Naive B cell (primary cell): ENCODE results near the gene RARRES2. TPM values are rescaled to one million over a fixed set of nuclear protein-coding genes. Genes with fewer than 3 reads are reported as not detected.
"Not testable (repeated sequence)": the region's sequence is repeated elsewhere in the genome, so short reads cannot be mapped to it uniquely, and the experiment has no call there.

Experiments used
- ATAC-seq, 2 donors: fragments of 150-1000 bp; cut with Tn5 transposase; 2 replicates each; pipeline ENCODE4 v1.10.0; 2021; ENCODE audit warnings: low read depth in 2 of 2, mild to moderate bottlenecking in 2 of 2, moderate library complexity in 2 of 2
- DNase-seq: peaks from one replicate; pipeline ENCODE4 v3.0.0; 2022
- H3K27ac Mint-ChIP-seq, 6 donors: one replicate each; pipeline ENCODE4 v1.8.0; 2020 to 2022; ENCODE audit warnings: mild to moderate bottlenecking in 6 of 6, mixed read lengths in 6 of 6, moderate library complexity in 5 of 6, inconsistent platforms in 2 of 6
- H3K27me3 Mint-ChIP-seq, 3 donors: one replicate each; pipeline ENCODE4 v1.8.0; 2021 to 2022; ENCODE audit warnings: mixed read lengths in 3 of 3, mild to moderate bottlenecking in 1 of 3
- H3K36me3 Mint-ChIP-seq, 2 donors: one replicate each; pipeline ENCODE4 v1.8.0; 2020 to 2022; ENCODE audit warnings: mixed read lengths in 2 of 2, inconsistent platforms in 1 of 2, mild to moderate bottlenecking in 1 of 2
- H3K4me1 Mint-ChIP-seq, 3 donors: one replicate each; pipeline ENCODE4 v1.8.0; 2020 to 2022; ENCODE audit warnings: mixed read lengths in 3 of 3, inconsistent platforms in 1 of 3, mild to moderate bottlenecking in 1 of 3, moderate library complexity in 1 of 3
- H3K4me3 Mint-ChIP-seq, 8 donors: one replicate each; pipeline ENCODE4 v1.8.0; 2020 to 2022; ENCODE audit warnings: mild to moderate bottlenecking in 8 of 8, mixed read lengths in 8 of 8, moderate library complexity in 8 of 8, inconsistent platforms in 2 of 8
- H3K9me3 Mint-ChIP-seq, 7 donors: one replicate each; pipeline ENCODE4 v1.8.0; 2020 to 2022; ENCODE audit warnings: mixed read lengths in 7 of 7, mild to moderate bottlenecking in 5 of 7, inconsistent platforms in 2 of 7, moderate library complexity in 1 of 7
- polyA plus RNA-seq, 6 donors: library from polyadenylated mRNA; unstranded; fragments of 300-500 nt; fragmentation: Illumina TruSeq; gene quantifications; one replicate each; pipeline ENCODE4 v1.2.3, GENCODE V29; 2021; ENCODE audit warnings: low read depth in 6 of 6

Gene RARRES2
- polyA plus RNA-seq, 6 donors from 2014 or later, result not detected

DNA sequence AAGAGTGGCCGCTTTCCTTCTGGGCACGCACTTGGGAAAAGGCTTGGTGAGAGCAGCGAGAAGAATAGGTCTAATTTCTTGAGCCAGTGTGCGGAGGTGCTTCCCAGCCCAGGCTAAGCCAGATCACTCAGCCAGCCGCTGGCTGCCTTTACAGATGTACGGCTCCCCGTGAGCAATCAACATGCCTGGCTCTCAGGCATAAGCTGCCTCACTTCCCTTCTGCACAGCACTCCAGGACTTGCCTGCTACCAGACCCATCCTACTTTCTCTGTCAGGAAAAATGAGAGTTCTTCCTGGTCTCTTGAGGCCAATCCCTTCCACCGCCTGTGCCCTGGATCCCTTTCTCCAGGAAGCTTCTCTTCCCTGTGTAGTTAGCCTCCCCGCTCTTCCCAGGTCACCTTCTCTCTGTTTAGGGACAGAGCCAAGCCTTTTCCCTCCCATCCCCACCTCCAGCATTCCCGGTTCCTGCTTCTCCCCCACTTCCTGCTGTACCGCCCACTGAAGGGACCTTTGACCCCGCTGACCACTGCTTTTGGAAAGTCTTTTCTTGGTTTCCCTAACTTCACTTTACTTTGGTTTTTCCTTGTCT lies 17.0 kb downstream of the RARRES2 start:
- Mint-ChIP-seq H3K9me3 (no peaks in the 10 kb centered on the region), H3K36me3 (peaks cover 7 to 8% of the 10 kb centered on the region in 2 donors), H3K4me1 (peaks cover 36 to 46% (median 43%) of the 10 kb centered on the region in 3 donors), H3K27ac (peak overlapping the region; percentile 36 to 96 (median 90)), H3K4me3 (peak overlapping the region; percentile 88 to 97 (median 95)), H3K27me3 (no peaks in the 10 kb centered on the region)
- ATAC-seq (no peak), DNase-seq (no peak)

DNA sequence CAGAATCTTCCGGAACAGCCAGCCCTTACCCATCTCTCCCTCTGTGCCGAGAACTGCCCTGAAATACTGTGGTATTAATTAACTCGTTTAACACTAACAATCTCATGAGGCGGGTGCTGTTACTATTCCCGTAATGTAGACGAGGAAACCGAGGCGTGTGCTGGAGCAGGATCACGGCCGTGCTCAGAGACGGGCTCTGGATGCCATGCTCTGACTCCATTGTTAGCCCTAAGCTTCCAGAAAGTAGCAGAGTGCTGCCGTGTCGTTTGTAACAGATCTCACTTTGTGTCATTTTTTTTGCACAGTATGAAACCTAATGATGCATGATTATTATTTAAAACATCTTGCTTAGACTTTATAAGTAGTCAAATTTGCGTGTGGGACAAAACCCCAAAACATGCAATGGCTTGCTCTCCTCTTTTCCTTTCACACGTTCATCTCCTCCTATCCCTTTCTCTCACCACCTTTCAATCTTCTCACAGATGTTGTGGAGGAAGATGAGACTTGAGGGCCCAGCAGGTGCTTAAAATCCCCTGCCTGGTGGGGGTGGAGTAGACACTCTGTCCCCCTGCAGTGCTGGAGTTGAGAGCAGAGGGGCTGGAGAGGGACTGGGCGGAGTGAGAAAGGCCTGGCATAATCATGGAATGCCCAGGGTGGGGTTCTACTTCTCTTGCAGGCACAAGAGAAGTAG lies 17.6 kb downstream of the RARRES2 start:
- Mint-ChIP-seq H3K9me3 (no peaks in the 10 kb centered on the region), H3K4me1 (peaks cover 36 to 47% (median 46%) of the 10 kb centered on the region in 3 donors), H3K36me3 (peaks cover 1 to 2% of the 10 kb centered on the region in 2 donors), H3K27me3 (no peaks in the 10 kb centered on the region), H3K27ac (peak overlapping the region; percentile 58 to 98 (median 96)), H3K4me3 (peak overlapping the region; percentile 88 to 97 (median 95))
- ATAC-seq (peak in 1 of 2 donors; percentile 27), DNase-seq (no peak)

DNA sequence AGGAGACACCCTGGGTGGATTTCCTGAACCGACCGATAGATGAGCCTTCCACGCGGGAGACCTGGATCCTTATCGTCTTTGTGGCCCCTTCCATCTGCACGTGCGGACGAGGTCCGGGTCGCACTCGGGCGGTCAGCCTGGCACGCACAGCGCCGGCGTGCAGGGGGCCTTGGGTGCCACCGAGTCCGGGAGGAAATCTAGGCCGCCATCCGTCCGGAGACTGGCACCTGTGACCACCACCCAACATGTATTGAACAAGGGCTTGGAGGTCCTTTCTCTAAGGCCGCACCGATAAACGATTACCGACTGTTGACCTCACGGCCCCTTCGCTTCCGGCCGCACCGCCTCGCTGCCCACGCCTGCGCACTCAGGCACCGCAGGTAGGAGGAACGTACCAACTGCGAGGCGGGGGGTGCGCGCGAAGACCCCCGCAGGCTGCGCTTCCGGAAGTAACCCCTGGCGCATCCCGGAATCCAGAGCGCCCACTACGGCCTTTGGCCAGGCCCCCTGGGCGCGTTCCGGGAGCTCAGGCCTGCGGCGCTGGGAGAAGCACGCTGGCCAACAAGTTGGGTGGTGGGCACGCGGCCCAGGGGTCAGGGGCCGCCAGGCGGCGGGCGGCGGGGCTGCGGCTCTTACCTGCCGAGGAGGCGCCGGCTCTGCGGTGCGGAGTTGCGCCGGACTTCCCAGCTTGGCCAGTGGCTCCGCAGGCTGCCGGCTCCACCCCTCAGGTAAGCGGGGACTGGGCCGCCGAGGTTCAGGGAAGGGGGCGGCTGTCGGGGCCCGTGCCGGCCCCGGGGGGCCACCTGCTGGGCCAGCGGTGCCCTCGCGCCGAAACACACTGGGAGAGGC lies 18.4 kb downstream of the RARRES2 start, which contains the start of the genes ACTR3C and LRRC61:
Gene ACTR3C (minus strand): TSS at position 713 of the 849 bp plus-strand sequence. CDS start 28,249 bp downstream, outside the sequence.
Gene LRRC61 (plus strand): TSS at position 523 of the 849 bp plus-strand sequence. CDS start 13,507 bp downstream, outside the sequence.
- Mint-ChIP-seq H3K27ac (peak within 1 kb of the TSS; percentile 91 to 98 (median 96)), H3K4me1 (peaks cover 36 to 47% (median 46%) of the 10 kb centered on the region in 3 donors), H3K36me3 (no peaks in the 10 kb centered on the region), H3K9me3 (no peaks in the 10 kb centered on the region), H3K27me3 (no peaks in the 10 kb centered on the region), H3K4me3 (peak within 1 kb of the TSS; percentile 91 to 97 (median 96))
- DNase-seq (peak; percentile 52), ATAC-seq (peak; percentile 63 to 68)

DNA sequence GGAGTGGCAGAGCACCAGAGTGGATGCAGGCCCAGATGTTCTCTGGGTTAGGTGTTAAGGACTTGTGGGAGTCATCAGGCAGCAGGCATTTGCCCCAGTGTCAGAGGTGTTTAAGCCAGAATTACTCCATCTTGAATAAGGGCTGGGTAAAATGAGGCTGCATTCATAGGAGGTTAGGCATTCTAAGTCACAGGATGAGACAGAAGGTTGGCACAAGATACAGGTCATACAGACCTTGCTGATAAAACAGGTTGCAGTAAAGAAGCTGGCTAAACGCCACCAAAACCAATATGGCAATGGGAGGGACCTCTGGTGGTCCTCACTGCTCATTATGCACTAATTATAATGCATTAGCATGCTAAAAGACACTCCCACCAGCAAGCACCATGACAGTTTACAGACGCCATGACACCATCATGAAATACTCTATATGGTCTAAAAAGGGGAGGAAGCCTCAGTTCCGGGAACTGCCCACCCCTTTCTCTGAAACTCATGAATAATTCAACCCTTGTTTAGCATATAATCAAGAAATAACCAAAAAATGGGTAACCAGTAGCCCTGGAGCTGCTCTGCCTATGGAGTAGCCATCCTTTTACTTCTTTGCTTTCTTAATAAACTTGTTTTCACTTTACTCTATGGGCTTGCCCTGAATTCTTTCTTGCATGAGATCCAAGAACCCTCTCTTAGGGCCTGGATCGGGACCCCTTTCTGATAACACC lies 19.2 kb downstream of the RARRES2 start:
- ATAC-seq (no peak), DNase-seq (no peak)

DNA sequence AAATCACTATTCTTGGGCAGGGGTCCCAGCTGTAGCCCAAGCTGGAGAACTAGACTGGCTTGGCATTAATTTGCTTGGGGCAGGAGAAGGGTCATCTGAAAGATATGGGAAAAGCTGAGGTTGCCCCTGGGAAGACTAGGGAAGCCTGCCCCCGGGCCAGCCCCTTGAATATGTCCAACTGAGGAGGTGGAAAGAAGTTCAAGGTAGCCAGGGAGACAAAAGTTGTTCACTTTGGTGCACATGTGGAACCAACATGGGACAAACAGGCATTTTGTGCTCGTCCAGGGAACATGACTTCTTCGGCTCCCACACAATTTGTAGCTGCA lies 19.7 kb downstream of the RARRES2 start:
- ATAC-seq (no peak), DNase-seq (no peak)
- peak overlapping the region; percentile 53 to 97 (median 93) for H3K4me3 Mint-ChIP-seq
- H3K27me3 Mint-ChIP-seq, result no peaks in the 10 kb centered on the region
- H3K9me3 Mint-ChIP-seq, result no peaks in the 10 kb centered on the region
- H3K27ac Mint-ChIP-seq, result peak overlapping the region in 4 of 6 donors; percentile 26 to 91 (median 45)
- peaks cover 36 to 46% (median 45%) of the 10 kb centered on the region in 3 donors for H3K4me1 Mint-ChIP-seq
- no peaks in the 10 kb centered on the region for H3K36me3 Mint-ChIP-seq

More for the DNA sequence above, 19.2 kb downstream of the RARRES2 start:
- Mint-ChIP-seq H3K4me1 (peaks cover 36 to 47% (median 46%) of the 10 kb centered on the region in 3 donors), H3K4me3 (peak overlapping the region; percentile 91 to 97 (median 94)), H3K27ac (peak overlapping the region; percentile 80 to 96 (median 91)), H3K27me3 (no peaks in the 10 kb centered on the region), H3K9me3 (no peaks in the 10 kb centered on the region), H3K36me3 (no peaks in the 10 kb centered on the region)

DNA sequence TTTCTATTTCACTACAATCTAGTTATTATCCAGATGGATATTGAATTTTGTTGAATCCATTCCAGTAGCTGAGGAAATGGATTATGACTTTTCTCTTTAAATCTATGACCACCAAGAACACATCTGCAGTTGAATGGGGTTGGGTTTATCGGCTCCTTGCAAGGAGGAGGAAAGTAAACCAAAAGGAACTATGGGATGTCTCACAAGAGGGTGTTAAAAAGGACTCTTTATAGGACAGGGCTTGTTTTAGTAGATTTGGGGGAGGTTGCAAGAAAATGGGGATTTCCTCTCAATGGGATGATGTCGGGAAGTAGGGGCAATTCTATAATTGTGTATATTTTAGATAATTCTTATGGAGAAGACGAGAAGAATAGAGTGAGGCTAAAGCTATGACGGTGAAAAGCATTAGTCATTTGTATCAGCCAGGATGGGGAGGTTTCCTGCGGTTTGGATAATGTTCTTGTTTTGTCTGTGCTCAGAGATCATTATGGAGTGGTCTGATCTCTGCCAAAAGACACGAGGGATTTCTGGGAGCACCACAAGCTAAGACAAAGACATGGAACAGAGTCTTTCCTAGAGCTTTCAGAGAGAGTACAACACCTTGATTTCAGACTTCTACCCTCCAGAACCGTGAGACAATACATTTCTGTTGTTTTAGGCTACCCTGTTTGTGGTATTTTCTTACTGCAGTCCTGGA lies 23.5 kb downstream of the RARRES2 start:
- ATAC-seq, result no peak
- DNase-seq, result no peak
- H3K4me1 Mint-ChIP-seq, result peaks cover 20 to 23% (median 22%) of the 10 kb centered on the region in 3 donors
- H3K36me3 Mint-ChIP-seq, result no peaks in the 10 kb centered on the region
- no peaks in the 10 kb centered on the region for H3K9me3 Mint-ChIP-seq
- no peak overlapping the region for H3K4me3 Mint-ChIP-seq
- H3K27ac Mint-ChIP-seq, result peak overlapping the region in 2 of 6 donors; percentile 2 to 63
- H3K27me3 Mint-ChIP-seq, result no peaks in the 10 kb centered on the region

DNA sequence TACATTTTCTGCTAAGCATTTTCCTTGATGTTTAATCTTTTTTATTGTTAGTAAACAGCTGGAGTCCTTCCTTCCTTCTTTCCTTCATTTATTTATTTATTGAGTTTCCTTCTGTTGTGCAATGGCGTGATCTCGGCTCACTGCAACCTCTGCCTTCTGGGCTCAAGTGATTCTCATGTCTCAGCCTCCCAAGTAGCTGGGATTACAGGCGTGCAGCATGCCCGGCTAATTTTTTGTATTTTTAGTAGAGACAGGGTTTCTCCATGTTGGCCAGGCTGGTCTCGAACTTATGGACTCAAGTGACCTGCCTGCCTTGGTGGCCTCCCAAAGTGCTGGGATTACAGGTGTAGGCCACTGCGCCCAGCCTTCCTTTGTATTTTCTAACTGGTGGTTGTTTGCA lies 24.4 kb downstream of the RARRES2 start:
- not testable (repeated sequence) for H3K36me3 Mint-ChIP-seq, H3K4me3 Mint-ChIP-seq, ATAC-seq, DNase-seq, H3K27me3 Mint-ChIP-seq, H3K9me3 Mint-ChIP-seq
- Mint-ChIP-seq H3K4me1 (peaks cover 13 to 14% (median 13%) of the 10 kb centered on the region in 3 donors), H3K27ac (peak overlapping the region in 1 of 6 donors; percentile 57)

DNA sequence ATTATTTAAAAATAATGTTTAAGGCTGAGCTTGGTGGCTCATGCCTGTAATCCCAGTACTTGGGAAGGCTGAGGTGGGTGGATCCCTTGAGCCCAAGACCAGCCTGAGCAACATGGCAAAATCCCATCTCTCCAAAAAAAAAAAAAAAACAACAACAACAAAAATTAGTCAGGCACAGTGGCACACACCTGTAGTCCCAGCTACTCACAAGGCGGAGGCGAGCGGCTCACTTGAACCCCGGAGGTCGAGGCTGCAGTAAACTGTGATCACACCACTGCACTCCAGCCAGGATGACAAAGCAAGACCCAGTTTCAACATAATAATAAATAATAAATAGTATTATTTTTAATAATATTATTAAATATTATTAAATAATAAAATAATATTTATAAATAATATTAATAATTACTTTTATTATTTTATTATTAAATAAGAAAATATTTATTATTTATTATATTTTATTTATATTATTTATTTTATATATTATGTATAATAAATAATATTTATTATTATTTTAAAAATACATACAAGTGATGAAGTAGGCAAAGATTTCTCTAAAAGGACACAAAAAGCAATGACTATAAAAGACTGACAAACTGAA lies 26.7 kb downstream of the RARRES2 start:
- Mint-ChIP-seq H3K4me1 (peaks cover under 1 to 4% (median 4%) of the 10 kb centered on the region in 3 donors), H3K27me3 (no peaks in the 10 kb centered on the region), H3K9me3 (no peaks in the 10 kb centered on the region), H3K4me3 (no peak overlapping the region), H3K36me3 (no peaks in the 10 kb centered on the region), H3K27ac (no peak overlapping the region)
- DNase-seq (no peak), ATAC-seq (no peak)

DNA sequence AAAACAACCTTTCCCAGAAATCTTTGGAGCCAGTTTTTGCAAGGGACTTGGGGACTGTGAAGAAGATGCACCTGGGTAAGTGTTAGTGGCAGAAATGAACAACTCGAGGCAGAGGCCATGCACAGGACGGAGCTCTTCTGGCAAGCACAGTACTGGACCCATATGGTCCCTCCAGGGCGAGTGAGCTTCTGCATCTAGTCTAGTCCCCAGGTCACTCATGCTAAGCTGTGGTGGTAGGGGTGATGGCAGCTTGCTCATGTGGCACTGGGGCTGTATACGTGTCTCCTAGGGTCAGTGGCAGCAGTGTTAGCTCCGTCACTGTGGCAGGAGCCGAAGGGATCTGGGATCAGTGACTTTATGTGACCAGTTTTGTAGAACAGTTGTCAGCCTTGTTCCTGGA lies 27.6 kb downstream of the RARRES2 start:
- Mint-ChIP-seq H3K4me1 (peaks cover 0 to 4% (median 0%) of the 10 kb centered on the region in 3 donors), H3K36me3 (no peaks in the 10 kb centered on the region), H3K27me3 (no peaks in the 10 kb centered on the region), H3K4me3 (no peak overlapping the region), H3K27ac (no peak overlapping the region), H3K9me3 (no peaks in the 10 kb centered on the region)
- DNase-seq (no peak), ATAC-seq (no peak)

DNA sequence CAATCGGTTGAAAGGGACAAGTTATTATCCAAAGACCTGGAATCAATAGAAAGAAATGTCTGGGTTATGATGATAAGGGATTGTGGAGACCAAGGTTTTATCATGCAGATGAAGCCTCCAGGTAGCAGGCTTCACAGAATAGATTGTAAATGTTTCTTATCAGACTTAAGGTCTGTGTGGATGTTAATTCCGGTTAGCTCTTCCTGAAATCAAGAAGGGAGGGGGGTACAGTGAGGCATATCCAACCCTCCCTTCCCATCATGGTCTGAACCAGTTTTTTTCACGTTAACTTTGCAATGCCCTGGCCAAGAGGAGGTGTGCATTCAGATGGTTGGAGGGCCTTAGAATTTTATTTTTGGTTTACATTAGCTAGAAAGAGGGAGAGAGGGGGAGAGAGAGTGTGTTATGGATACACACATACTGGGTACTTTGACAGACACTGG lies 28.0 kb downstream of the RARRES2 start:
- ATAC-seq, result no peak
- no peaks in the 10 kb centered on the region for H3K9me3 Mint-ChIP-seq
- no peak overlapping the region for H3K27ac Mint-ChIP-seq

DNA sequence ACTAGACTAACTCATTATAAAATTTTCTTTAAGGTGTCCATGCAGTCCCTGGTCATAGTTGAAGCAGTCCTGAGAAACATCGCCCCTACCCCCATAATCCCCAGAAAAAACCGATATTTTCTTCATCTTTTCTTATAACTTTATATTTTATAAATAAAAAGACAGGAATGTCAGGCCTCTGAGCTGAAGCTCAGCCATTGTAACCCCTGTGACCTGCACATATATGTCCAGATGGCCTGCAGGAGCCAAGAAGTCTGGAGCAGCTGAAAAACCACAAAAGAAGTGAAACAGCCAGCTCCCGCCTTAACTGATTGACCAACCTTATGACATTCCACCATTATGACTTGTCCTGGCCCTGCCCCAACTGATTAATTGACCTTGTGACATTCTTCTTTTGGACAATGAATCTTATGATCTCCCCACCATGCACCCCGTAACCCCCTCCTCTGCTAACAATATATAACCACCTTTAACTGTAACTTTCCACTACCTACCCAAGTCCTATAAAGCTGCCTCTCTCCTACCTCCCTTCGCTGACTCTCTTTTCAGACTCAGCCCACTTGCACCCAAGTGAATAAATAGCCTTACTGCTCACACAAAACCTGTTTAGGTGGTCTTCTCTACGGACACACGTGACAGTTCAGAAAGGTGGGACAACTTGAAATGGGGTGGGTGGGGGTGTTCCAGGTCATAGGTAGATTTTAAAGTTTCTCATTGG lies 28.6 kb downstream of the RARRES2 start:
- DNase-seq, H3K36me3 Mint-ChIP-seq, H3K9me3 Mint-ChIP-seq, ATAC-seq, H3K27me3 Mint-ChIP-seq, H3K4me1 Mint-ChIP-seq: not testable (repeated sequence)
- Mint-ChIP-seq H3K4me3 (peak overlapping the region in 1 of 8 donors; percentile 74), H3K27ac (peak overlapping the region in 1 of 6 donors; percentile 54)

More for the DNA sequence above, 28.0 kb downstream of the RARRES2 start:
- Mint-ChIP-seq H3K27me3 (no peaks in the 10 kb centered on the region), H3K36me3 (no peaks in the 10 kb centered on the region), H3K4me1 (peaks cover 0 to 4% (median 0%) of the 10 kb centered on the region in 3 donors), H3K4me3 (no peak overlapping the region)
- DNase-seq, result no peak
